Fibroblast of pulmonary artery (primary cell): ENCODE results near the gene ACADS.

Experiments
- DNase-seq: peaks from one replicate; pipeline ENCODE4 v3.0.0-alpha.2; 2010; ENCODE audit warnings: low read depth
- H3K4me3 ChIP-seq: replicated peaks from 2 replicates; pipeline ENCODE4 v1.5.1; 2011; ENCODE audit warnings: low read depth, mild to moderate bottlenecking, control low read depth, low read length, moderate library complexity
- TF ChIP-seq, protein P1 (sequence below): IDR thresholded peaks from 2 replicates; pipeline ENCODE4 v1.5.1; 2011; ENCODE audit warnings: mild to moderate bottlenecking, control low read depth, low read length, inconsistent platforms; ENCODE audit errors: missing control alignments

The ACADS gene

DNA sequence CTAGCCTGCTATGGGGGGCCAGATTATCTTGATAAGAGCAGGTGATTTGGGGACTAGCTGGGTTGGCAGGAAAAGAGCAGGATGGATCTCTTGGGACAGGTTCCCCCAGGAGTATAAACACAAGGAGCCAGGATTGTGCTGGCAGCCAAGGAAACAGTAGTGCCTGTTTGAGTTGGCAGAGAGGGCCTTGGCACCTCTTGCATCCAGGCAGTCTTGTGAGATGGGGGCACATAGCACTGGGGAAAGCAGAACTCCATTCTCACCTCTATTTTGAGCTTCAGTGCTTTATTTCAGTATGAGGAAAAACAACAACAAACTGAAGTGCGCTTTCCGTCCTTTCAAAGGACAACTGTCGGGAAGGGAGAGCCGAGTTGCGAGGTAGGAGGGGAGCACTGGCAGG, 24.7 kb upstream of the ACADS start:
- no peak for DNase-seq
- TF ChIP-seq, protein P1, sequence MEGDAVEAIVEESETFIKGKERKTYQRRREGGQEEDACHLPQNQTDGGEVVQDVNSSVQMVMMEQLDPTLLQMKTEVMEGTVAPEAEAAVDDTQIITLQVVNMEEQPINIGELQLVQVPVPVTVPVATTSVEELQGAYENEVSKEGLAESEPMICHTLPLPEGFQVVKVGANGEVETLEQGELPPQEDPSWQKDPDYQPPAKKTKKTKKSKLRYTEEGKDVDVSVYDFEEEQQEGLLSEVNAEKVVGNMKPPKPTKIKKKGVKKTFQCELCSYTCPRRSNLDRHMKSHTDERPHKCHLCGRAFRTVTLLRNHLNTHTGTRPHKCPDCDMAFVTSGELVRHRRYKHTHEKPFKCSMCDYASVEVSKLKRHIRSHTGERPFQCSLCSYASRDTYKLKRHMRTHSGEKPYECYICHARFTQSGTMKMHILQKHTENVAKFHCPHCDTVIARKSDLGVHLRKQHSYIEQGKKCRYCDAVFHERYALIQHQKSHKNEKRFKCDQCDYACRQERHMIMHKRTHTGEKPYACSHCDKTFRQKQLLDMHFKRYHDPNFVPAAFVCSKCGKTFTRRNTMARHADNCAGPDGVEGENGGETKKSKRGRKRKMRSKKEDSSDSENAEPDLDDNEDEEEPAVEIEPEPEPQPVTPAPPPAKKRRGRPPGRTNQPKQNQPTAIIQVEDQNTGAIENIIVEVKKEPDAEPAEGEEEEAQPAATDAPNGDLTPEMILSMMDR = no peak
- H3K4me3 ChIP-seq = no peak overlapping the region

GRCh38 chr12:120702637-120703036, 23.0 kb upstream of the ACADS start:
- no peak for DNase-seq
- TF ChIP-seq, protein P1 = no peak
- H3K4me3 ChIP-seq = no peak overlapping the region

DNA sequence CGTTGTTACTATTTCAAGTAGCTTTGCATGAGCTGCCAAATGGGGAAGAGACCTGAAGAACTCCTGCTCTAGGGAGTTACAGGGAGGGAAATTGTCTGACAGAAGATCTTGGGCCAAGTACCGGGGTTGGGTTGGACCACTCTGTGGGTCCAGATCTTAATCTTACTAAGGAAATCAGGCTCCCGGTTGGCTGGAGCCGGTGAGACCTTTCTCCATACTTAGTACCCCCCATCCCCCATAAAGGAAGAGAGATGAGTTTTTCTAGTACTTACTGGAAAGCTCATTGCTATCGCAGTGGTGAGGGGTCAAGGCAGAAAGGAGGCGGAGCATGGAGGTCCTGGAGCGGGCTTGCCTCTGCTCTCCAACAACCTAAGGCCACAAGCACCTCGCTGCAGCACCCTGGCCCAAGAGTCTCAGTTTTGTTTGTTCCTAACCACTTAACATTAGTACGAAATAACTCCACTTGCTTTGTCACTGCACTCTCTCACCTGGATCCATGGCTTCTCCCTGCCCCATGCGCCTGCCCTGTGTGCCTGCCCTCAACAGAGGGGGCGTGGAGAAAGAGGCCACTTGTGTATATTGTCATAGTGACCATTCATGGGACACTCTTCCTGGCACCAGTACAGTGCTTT, 22.2 kb upstream of the ACADS start:
- TF ChIP-seq, protein P1 = no peak
- DNase-seq = no peak

GRCh38 chr12:120705618-120706017, 20.0 kb upstream of the ACADS start:
- DNase-seq = no peak
- TF ChIP-seq, protein P1 = no peak
- no peak overlapping the region for H3K4me3 ChIP-seq

More for the DNA sequence above, 22.2 kb upstream of the ACADS start:
- no peak overlapping the region for H3K4me3 ChIP-seq

DNA sequence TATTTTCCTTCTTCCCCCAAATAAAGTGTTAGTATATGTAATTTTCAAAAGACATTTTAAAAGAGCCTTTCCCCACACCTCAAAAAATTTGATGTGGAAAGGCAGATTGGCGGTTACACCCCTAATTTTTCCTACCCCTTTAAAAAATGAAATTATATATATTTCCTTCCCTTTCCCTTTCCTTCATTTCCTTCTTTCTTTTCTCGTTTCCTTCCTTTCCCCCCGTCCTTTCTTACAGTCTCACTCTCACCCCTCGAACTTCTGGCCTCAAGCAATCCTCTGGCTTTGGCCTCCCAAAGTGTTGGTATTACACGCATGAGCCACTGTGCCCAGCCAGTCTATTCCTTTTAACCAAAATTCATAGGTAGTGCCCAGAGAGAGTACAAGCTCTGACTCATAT, 19.6 kb upstream of the ACADS start:
- no peak overlapping the region for H3K4me3 ChIP-seq
- no peak for DNase-seq
- TF ChIP-seq, protein P1 = no peak

DNA sequence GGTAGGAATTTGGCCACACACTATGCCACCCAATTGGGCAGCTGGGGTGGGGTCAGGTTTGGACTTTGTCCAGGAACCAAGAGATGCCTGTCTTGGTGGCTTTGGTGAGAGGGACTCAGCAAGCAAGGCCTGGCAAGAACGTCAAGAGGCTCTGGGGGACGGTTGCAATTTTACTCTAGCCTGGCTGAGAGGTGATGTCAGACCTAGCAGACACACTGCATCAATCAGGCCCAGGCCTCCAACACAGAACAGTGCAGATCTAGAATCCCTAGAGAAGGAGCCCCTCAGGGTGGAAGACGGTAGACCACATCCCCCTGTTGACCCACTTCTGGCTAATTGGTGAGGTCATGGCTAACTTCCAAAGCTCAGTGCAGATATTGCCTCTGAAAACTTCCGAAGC, 17.0 kb upstream of the ACADS start:
- TF ChIP-seq, protein P1 = no peak
- H3K4me3 ChIP-seq = no peak overlapping the region
- DNase-seq = no peak
